Transverse colon (tissue), 4 donors: Measurements from ENCODE around the gene CACNA1B. TPM values are rescaled to one million over a fixed set of nuclear protein-coding genes. Genes with fewer than 3 reads are reported as not detected.

Experiments
- DNase-seq: peaks from one replicate; pipeline ENCODE4 v3.0.0-alpha.2; 2019
- H3K27ac ChIP-seq, 4 donors: fragments of 200-600 bp; sonication (generic); 2 replicates each; pipeline ENCODE4 v1.5.1; 2016 to 2018; ENCODE audit warnings: inconsistent platforms in 4 of 4
- H3K27me3 ChIP-seq: fragments of 200-600 bp; sonication (generic); 2 replicates; pipeline ENCODE4 v1.5.1; 2017; ENCODE audit warnings: inconsistent platforms
- H3K36me3 ChIP-seq, 4 donors: fragments of 200-600 bp; sonication (generic); 2 replicates each; pipeline ENCODE4 v1.5.1; 2017 to 2019; ENCODE audit warnings: inconsistent platforms in 4 of 4
- H3K4me1 ChIP-seq, 4 donors: fragments of 200-600 bp; sonication (generic); 2 replicates each; pipeline ENCODE4 v1.5.1; 2017 to 2020; ENCODE audit warnings: inconsistent platforms in 4 of 4
- H3K4me3 ChIP-seq, 4 donors: fragments of 200-600 bp; sonication (generic); 1 replicate in 1 of 4; 2 replicates in 3 of 4; pipeline versions ENCODE4 v1.5.1 to v1.6.1; 2017 to 2019; ENCODE audit warnings: inconsistent platforms in 4 of 4
- H3K9me3 ChIP-seq, 2 donors: fragments of 200-600 bp; sonication (generic); 2 replicates each; pipeline ENCODE4 v1.5.1; 2017 to 2019; ENCODE audit warnings: inconsistent platforms in 2 of 2
- EP300 ChIP-seq: sonication (generic); formaldehyde crosslinking; IDR thresholded peaks from one replicate; pipeline ENCODE4 v1.6.1; 2017; ENCODE audit warnings: antibody characterized with exemption, low read depth
- POLR2A ChIP-seq: fragments of 450-650 bp; IDR thresholded peaks from one replicate; pipeline ENCODE4 v1.6.1; 2016; ENCODE audit warnings: antibody characterized with exemption, mild to moderate bottlenecking, moderate library complexity
- POLR2AphosphoS5 ChIP-seq, 3 donors: sonication (generic); formaldehyde crosslinking; IDR thresholded peaks; one replicate each; pipeline ENCODE4 v1.6.1; 2016; ENCODE audit warnings: antibody characterized with exemption in 3 of 3
- WGBS, 2 donors: methylation state at CpG; one replicate each; pipeline ENCODE4 v1.1.5; 2018; ENCODE audit warnings: low coverage in 1 of 2; 5-methylcytosine and 5-hydroxymethylcytosine counted together
- in situ Hi-C, 4 donors: fragments of 200-750 bp; cut with MboI; loops; one replicate each; pipeline versions ENCODE4 v1.15.0 to v1.15.1; 2017; ENCODE audit warnings: low sequenced_read_pairs in 3 of 4, low pct_ligation_motif_present in 1 of 4, low pct_unique_long_range_greater_than_20kb in 1 of 4
- intact Hi-C: fragments of 100-400 bp; cut with DNase I; formaldehyde crosslinking; loops from one replicate; pipeline ENCODE4 v1.15.1; 2023; ENCODE audit warnings: low total_unique reads
- total RNA-seq, 4 donors: library from RNA; depleted of rRNA; stranded (reverse); fragments of >200 nt; gene quantifications; one replicate each; pipeline ENCODE4 v1.1.0, GENCODE V29; 2016
- TF ChIP-seq, protein P1 (sequence below), 5 experiments: fragments of 200-600 bp in 3 of 5; fragments of 450-650 bp in 2 of 5; sonication (generic) in 3 of 5; IDR thresholded peaks; 1 replicate in 2 of 5; 2 replicates in 3 of 5; pipeline ENCODE4 v1.5.1; 2016 to 2017; ENCODE audit warnings: antibody characterized with exemption in 5 of 5, inconsistent platforms in 3 of 5, mild to moderate bottlenecking in 2 of 5, moderate library complexity in 1 of 5

The CACNA1B gene
- total RNA-seq, 4 donors from 2014 or later, result 0.27 to 0.40 (median 0.35) TPM

DNA sequence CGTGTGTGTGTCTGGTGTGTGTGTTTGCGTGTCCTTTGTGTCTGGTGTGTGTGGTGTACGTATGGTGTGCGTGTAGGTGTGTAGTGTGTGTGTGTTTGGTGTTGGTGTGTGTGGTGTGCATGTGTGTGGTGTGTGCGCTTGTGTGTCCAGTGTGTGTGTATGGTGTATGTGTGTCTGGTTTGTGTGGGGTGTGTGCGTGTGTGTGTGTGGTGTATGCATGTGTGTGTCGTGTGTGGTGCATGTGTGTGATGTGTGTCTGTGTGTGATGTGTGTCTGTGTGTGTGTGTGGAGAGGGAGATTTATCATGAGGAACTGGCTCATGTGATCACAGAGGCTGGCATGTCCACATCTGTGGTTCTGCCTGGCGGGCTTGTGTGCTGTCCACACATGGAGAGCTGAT lies 71.7 kb downstream of the CACNA1B start:
- Histone ChIP-seq H3K27me3 (no peaks in the 10 kb centered on the region), H3K4me1 (no peaks in the 10 kb centered on the region), H3K36me3 (no peaks in the 10 kb centered on the region), H3K4me3 (no peak overlapping the region), H3K27ac (no peak overlapping the region), H3K9me3 (peaks cover 15 to 21% of the 10 kb centered on the region in 2 donors)
- no peak for DNase-seq
- TF ChIP-seq EP300 (no peak), POLR2A (no peak)
- intact Hi-C loops (no loop called here), in situ Hi-C loops (no loop called here)
- WGBS, 2 donors, result 69 to 79% methylated on average over 5 to 8 of the region's 8 CpGs

DNA sequence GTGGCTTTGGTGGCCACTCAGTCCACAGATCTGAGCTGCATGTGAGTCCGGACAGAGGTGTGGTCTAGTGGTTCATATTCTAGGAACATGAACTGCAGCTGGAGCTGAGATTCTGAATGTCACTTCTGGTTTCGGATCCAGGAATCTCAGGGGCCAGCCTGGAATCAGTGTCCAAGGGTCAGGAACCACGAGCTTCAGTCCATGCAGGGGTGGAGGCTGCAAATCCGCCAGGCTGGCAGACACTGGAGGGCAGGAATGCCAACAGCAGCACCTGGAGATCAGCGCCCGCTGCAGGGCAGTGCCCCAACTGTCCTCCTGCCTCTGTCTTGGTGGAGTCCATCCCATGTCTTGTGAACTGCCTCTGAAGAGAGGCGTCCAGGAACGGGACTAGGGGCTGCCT lies 73.5 kb downstream of the CACNA1B start:
- no peaks in the 10 kb centered on the region for H3K36me3 ChIP-seq
- in situ Hi-C loops, result no loop called here
- DNase-seq, result no peak
- TF ChIP-seq EP300, result no peak
- TF ChIP-seq POLR2A, result no peak
- TF ChIP-seq, protein P1, sequence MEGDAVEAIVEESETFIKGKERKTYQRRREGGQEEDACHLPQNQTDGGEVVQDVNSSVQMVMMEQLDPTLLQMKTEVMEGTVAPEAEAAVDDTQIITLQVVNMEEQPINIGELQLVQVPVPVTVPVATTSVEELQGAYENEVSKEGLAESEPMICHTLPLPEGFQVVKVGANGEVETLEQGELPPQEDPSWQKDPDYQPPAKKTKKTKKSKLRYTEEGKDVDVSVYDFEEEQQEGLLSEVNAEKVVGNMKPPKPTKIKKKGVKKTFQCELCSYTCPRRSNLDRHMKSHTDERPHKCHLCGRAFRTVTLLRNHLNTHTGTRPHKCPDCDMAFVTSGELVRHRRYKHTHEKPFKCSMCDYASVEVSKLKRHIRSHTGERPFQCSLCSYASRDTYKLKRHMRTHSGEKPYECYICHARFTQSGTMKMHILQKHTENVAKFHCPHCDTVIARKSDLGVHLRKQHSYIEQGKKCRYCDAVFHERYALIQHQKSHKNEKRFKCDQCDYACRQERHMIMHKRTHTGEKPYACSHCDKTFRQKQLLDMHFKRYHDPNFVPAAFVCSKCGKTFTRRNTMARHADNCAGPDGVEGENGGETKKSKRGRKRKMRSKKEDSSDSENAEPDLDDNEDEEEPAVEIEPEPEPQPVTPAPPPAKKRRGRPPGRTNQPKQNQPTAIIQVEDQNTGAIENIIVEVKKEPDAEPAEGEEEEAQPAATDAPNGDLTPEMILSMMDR (IDR thresholded peaks at IDR 0.05), result no peak
- TF ChIP-seq POLR2AphosphoS5 (IDR thresholded peaks at IDR 0.05), result no peak
- H3K9me3 ChIP-seq, result peaks cover 0 to 4% of the 10 kb centered on the region in 2 donors
- intact Hi-C loops, result no loop called here
- H3K4me3 ChIP-seq, result no peak overlapping the region
- WGBS, 2 donors, result 64% methylated on average over 8 of the region's 8 CpGs; no CpG with 5 or more reads in 1 of the 2 donors
- H3K27ac ChIP-seq, result no peak overlapping the region
- no peaks in the 10 kb centered on the region for H3K27me3 ChIP-seq
- H3K4me1 ChIP-seq, result no peaks in the 10 kb centered on the region

DNA sequence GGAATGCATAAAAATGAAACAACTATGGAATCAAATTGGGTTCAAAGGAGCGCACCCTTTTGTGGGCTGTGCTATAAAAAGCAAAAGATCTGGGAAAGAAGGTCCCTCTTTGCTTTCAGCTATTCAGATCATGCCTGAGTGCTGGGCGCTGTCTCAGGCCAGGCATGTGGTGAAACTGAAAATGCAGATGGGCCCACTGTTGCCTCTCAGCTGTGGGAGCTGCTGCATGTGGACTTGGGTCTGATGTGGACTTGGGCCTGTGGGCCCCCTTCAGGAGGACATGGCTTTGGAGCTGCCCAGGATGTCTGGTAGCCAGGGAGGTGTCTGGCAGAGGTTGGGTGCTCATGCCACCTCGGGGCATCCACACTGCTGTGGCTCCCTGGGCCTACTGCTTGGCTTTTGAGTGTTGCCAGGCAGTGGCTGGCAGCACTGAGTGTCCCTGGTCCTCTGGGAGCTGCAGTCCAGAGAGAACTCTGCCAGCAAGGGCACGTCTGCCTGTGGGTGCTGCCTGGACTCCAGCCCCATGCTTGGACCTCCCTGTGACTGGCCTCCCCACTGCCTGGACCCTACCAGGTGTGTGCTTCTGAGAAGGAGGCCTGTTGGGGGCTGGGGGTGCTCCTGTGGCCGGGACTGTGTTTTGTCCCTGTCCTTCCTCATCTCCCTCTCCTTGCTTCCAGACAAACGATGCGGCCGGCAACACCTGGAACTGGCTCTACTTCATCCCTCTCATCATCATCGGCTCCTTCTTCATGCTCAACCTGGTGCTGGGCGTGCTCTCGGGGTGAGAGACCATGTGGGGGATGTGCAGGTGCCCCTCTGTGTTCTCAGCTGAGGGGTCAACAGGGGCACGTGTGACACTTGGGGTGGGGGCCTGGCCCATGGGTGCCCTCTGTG lies 74.3 kb downstream of the CACNA1B start:
- TF ChIP-seq POLR2AphosphoS5 (IDR thresholded peaks at IDR 0.05), result no peak
- TF ChIP-seq, protein P1 (IDR thresholded peaks at IDR 0.05), result no peak
- TF ChIP-seq POLR2A, result no peak
- no peak for TF ChIP-seq EP300
- Histone ChIP-seq H3K4me1 (no peaks in the 10 kb centered on the region), H3K4me3 (no peak overlapping the region), H3K27ac (no peak overlapping the region), H3K36me3 (no peaks in the 10 kb centered on the region), H3K27me3 (no peaks in the 10 kb centered on the region), H3K9me3 (no peaks in the 10 kb centered on the region)
- intact Hi-C loops, result no loop called here
- DNase-seq, result no peak
- WGBS, 2 donors, result 77 to 88% methylated on average over 1 to 11 of the region's 12 CpGs
- in situ Hi-C loops, result no loop called here

DNA sequence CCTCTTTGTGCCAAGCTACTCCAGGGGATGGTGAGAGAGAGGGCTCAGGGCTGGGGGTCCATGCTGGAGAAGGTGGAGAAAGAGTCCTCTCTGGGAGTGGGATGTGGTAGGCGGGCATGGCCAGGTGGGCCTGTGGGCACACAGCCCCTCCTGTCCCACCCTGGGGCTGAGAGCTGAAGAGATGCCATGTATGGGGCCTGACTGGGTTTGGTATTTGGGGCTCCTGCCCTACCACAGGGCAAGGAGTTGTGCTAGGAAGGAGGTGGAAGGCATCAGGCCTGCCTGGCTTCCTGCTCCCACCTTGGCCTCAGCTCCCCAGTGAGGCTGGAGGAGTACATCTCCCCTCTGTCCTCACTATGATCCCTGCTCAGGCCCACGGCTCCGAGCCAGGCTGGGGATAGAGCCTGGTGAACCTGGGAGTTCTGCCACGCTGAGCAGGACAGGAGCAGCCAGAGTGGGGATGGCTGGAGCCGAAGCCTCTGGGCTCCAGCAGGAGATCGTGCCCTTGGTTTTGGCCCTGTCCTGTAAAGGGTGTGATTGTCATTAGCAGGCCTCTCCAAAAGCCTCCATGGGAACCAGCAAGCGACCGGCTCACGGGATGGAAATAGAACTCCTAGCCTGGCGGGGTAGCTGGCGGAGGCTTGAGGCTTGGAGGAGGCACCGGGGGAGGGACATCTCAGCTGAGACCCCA lies 75.5 kb downstream of the CACNA1B start:
- Histone ChIP-seq H3K4me1 (no peaks in the 10 kb centered on the region), H3K27ac (no peak overlapping the region), H3K9me3 (no peaks in the 10 kb centered on the region), H3K27me3 (no peaks in the 10 kb centered on the region), H3K36me3 (no peaks in the 10 kb centered on the region), H3K4me3 (no peak overlapping the region)
- TF ChIP-seq, protein P1 (IDR thresholded peaks at IDR 0.05), result no peak
- TF ChIP-seq POLR2AphosphoS5 (IDR thresholded peaks at IDR 0.05), result no peak
- DNase-seq, result no peak
- 78 to 80% methylated on average over 1 to 11 of the region's 12 CpGs for WGBS, 2 donors
- intact Hi-C loops, result no loop called here
- in situ Hi-C loops, result no loop called here
